ENCODE data around the gene DEDD2.

The DEDD2 gene

DNA sequence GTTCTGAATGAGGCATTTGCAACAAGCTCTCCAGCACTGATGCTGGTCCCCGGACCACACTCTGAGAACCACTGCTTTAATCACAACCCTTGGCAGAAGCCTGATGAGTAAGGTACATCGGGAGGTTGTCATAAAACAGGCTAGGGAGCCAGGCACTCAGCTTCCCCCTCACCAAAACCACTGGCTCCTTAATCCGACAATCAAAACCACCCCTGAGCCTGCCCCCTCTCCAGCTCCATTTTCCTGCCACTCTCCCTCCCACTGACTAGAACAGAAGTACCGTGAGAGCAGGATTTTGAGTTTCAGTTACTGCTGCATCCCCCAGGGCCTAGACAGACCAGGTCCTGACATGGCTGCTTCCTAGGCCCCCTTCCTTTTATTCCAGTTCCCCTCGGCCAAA lies 17.7 kb upstream of the DEDD2 start:
- peaks cover 87% of the 10 kb centered on the region for H3K36me3 ChIP-seq
- H3K4me3 ChIP-seq (ENCODE audit: low read depth, low read length): no peak overlapping the region
- H3K27ac ChIP-seq: no peak overlapping the region
- TF ChIP-seq, protein P1, sequence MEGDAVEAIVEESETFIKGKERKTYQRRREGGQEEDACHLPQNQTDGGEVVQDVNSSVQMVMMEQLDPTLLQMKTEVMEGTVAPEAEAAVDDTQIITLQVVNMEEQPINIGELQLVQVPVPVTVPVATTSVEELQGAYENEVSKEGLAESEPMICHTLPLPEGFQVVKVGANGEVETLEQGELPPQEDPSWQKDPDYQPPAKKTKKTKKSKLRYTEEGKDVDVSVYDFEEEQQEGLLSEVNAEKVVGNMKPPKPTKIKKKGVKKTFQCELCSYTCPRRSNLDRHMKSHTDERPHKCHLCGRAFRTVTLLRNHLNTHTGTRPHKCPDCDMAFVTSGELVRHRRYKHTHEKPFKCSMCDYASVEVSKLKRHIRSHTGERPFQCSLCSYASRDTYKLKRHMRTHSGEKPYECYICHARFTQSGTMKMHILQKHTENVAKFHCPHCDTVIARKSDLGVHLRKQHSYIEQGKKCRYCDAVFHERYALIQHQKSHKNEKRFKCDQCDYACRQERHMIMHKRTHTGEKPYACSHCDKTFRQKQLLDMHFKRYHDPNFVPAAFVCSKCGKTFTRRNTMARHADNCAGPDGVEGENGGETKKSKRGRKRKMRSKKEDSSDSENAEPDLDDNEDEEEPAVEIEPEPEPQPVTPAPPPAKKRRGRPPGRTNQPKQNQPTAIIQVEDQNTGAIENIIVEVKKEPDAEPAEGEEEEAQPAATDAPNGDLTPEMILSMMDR (IDR thresholded peaks at IDR 0.05; ENCODE audit: low read depth, low read length): no peak
- no peak for DNase-seq
- H3K27me3 ChIP-seq (ENCODE audit: insufficient read depth, low read depth, severe bottlenecking): no peaks in the 10 kb centered on the region
- no peaks in the 10 kb centered on the region for H3K9me3 ChIP-seq (ENCODE audit: severe bottlenecking)

DNA sequence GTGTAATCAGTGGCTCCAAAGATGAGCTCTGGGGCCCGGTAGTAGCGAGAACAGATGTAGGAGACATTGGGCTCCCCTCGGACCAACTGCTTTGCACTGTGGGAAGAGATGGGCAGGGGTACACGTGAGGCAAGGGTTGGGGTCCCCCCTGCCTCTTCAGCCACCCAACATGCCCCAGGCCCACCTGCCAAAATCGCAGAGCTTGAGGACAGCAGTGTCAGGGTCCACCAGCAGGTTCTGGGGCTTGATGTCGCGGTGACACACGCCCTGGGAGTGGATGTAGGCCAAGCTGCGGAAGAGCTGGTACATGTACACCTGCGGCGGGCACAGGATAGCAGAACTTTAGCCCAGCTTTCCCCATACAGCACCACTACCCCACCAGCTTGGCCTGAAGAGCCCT lies 16.9 kb upstream of the DEDD2 start:
- Histone ChIP-seq H3K9me3 (ENCODE audit: severe bottlenecking) (no peaks in the 10 kb centered on the region), H3K36me3 (peaks cover 81% of the 10 kb centered on the region), H3K27ac (no peak overlapping the region), H3K27me3 (ENCODE audit: insufficient read depth, low read depth, severe bottlenecking) (no peaks in the 10 kb centered on the region), H3K4me3 (ENCODE audit: low read depth, low read length) (no peak overlapping the region)
- DNase-seq: no peak
- TF ChIP-seq, protein P1 (IDR thresholded peaks at IDR 0.05; ENCODE audit: low read depth, low read length): no peak

DNA sequence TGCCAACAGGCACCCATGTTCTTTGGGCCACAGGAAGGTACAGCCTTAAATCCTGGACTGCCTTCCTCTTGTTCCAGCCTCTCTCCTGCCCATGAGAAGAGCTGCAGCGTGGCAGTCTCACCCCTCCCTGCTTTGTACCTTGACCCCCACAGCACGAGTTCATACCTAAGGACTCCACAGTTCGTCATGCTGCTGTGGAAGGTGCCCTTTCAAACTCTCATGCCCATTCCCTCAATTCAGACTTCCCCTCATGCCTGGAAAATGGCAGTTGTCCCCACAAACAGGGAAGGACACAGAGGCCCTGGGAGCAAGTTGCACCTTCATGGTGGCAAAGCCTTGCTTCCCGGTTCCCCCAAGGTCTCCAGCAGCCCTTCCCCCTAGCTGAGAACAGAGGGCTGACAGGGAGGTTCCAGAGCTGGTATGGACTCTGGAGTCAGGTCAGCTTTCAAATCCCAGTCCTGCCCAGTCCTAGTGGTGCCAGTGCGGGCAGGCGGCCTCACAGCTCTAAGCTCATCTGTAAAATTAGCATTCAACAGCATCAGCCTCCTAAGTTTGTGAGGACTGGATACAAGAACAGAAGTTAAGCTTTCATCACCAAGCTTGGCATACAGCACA lies 16.3 kb upstream of the DEDD2 start:
- TF ChIP-seq, protein P1 (IDR thresholded peaks at IDR 0.05; ENCODE audit: low read depth, low read length): no peak

DNA sequence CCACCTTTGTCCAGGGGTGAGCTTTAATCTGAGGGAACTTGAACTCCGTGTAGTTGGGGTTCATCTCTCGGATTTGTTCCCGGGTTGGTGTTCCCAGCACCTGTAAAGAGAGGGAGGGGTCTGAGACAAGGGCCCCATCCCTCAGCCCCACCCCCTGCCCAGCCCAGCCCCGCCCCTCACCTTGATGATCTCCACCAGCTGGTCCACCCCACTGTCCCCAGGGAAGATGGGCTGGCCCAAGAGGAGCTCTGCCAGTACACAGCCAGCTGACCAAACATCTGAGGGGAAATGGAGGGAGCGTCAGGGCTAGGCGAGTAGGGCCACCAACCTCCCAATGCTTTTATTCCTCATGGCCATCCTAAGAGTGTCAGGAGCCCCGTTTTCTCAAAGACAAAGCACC lies 15.6 kb upstream of the DEDD2 start:
- H3K36me3 ChIP-seq: peaks cover 78% of the 10 kb centered on the region
- DNase-seq: no peak
- no peaks in the 10 kb centered on the region for H3K27me3 ChIP-seq (ENCODE audit: insufficient read depth, low read depth, severe bottlenecking)
- H3K27ac ChIP-seq: no peak overlapping the region
- H3K9me3 ChIP-seq (ENCODE audit: severe bottlenecking): no peaks in the 10 kb centered on the region
- TF ChIP-seq, protein P1 (IDR thresholded peaks at IDR 0.05; ENCODE audit: low read depth, low read length): no peak
- no peak overlapping the region for H3K4me3 ChIP-seq (ENCODE audit: low read depth, low read length)

More for the DNA sequence above, 16.3 kb upstream of the DEDD2 start:
- Histone ChIP-seq H3K27me3 (ENCODE audit: insufficient read depth, low read depth, severe bottlenecking) (no peaks in the 10 kb centered on the region), H3K9me3 (ENCODE audit: severe bottlenecking) (no peaks in the 10 kb centered on the region), H3K36me3 (peaks cover 81% of the 10 kb centered on the region), H3K4me3 (ENCODE audit: low read depth, low read length) (no peak overlapping the region), H3K27ac (no peak overlapping the region)
- DNase-seq: no peak

DNA sequence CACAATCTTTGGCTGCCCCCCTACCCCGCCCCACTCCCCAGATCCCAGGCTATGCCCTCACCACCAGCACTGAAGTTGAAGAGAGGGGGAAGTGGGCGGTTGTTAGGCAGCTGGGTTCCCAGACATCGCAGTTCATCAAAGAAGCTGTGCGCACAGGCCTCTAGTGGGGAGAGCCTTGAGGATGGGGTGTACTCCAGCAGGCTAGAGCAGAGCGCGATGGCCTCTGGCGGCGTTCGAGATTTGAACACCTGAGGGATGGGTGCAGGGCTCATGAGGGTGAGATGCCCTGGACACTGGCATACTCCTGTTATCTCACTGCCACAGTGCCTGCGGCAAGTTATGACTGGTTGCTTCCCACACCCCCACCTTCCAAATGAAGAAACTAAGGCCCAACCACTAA lies 15.0 kb upstream of the DEDD2 start:
- Histone ChIP-seq H3K27ac (no peak overlapping the region), H3K9me3 (ENCODE audit: severe bottlenecking) (no peaks in the 10 kb centered on the region), H3K27me3 (ENCODE audit: insufficient read depth, low read depth, severe bottlenecking) (no peaks in the 10 kb centered on the region), H3K36me3 (peaks cover 75% of the 10 kb centered on the region), H3K4me3 (ENCODE audit: low read depth, low read length) (no peak overlapping the region)
- TF ChIP-seq, protein P1 (IDR thresholded peaks at IDR 0.05; ENCODE audit: low read depth, low read length): no peak
- no peak for DNase-seq

DNA sequence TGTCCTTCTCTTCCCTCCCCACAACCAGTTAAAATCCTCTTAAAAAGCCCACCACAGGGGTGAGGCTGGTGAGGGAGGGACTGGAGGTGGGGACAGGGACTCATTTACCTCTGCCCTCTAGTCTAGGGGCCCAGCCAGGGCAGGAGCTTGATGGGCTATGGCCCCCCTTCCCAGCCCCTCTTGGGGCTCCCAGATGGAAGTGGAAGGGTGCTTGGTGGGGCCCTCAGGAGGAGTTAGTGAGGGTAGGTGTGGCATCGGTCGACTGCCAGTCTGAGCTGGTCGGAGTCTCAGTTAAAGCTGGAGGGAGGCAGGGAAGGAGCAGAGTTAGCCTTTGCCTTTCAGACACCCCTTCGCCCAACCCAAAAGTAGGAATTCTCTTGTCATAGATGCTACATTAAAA lies 13.1 kb upstream of the DEDD2 start:
- Histone ChIP-seq H3K27me3 (ENCODE audit: insufficient read depth, low read depth, severe bottlenecking) (no peaks in the 10 kb centered on the region), H3K27ac (peak overlapping the region; percentile 84), H3K36me3 (peaks cover 74% of the 10 kb centered on the region), H3K4me3 (ENCODE audit: low read depth, low read length) (no peak overlapping the region), H3K9me3 (ENCODE audit: severe bottlenecking) (no peaks in the 10 kb centered on the region)
- no peak for DNase-seq
- TF ChIP-seq, protein P1 (IDR thresholded peaks at IDR 0.05; ENCODE audit: low read depth, low read length): no peak
